SK-N-SH treated with all-trans-retinoic acid at 6 μM for 48 hours (cell line): ENCODE data around the gene USP36.

ENCODE experiments used
- ATAC-seq: fragments of 200-7000 bp; cut with Tn5 transposase; 3 replicates; pipeline ENCODE4 v1.9.1; 2020; ENCODE audit warnings: mild to moderate bottlenecking, moderate library complexity
- BACH2 ChIP-seq: fragments of 250-450 bp; sonication (Bioruptor Pico); IDR thresholded peaks from 2 replicates; pipeline ENCODE4 v1.9.0; 2021; ENCODE audit warnings: mild to moderate bottlenecking, borderline replicate concordance
- CSDC2 ChIP-seq: fragments of 250-450 bp; sonication (Bioruptor Pico); IDR thresholded peaks from 2 replicates; pipeline ENCODE4 v1.5.0; 2020; ENCODE audit warnings: mild to moderate bottlenecking, moderate library complexity
- ESRRG ChIP-seq: fragments of 250-450 bp; sonication (Bioruptor Pico); IDR thresholded peaks from 2 replicates; pipeline ENCODE4 v1.6.1; 2021; ENCODE audit warnings: mild to moderate bottlenecking
- ISL1 ChIP-seq: fragments of 250-450 bp; sonication (Bioruptor Pico); IDR thresholded peaks from 2 replicates; pipeline ENCODE4 v2.1.2; 2022; ENCODE audit warnings: mild to moderate bottlenecking, moderate library complexity
- OSR1 ChIP-seq: fragments of 250-450 bp; sonication (Bioruptor Pico); IDR thresholded peaks from 2 replicates; pipeline ENCODE4 v1.8.0; 2022; ENCODE audit warnings: moderate library complexity, mild to moderate bottlenecking, inconsistent platforms
- PPARA ChIP-seq: fragments of 250-450 bp; sonication (Bioruptor Pico); IDR thresholded peaks from 2 replicates; pipeline ENCODE4 v1.5.0; 2020; ENCODE audit warnings: mild to moderate bottlenecking, borderline replicate concordance
- RARB ChIP-seq: fragments of 250-450 bp; sonication (Bioruptor Pico); IDR thresholded peaks from 2 replicates; pipeline ENCODE4 v1.8.0; 2021; ENCODE audit warnings: mild to moderate bottlenecking, moderate library complexity
- SNAI2 ChIP-seq: fragments of 250-450 bp; sonication (Bioruptor Pico); IDR thresholded peaks from 2 replicates; pipeline ENCODE4 v1.5.0; 2020; ENCODE audit warnings: mild to moderate bottlenecking, moderate library complexity
- TCF4 ChIP-seq: fragments of 250-450 bp; sonication (Bioruptor Pico); IDR thresholded peaks from 2 replicates; pipeline ENCODE4 v1.8.0; 2021; ENCODE audit warnings: mild to moderate bottlenecking, moderate library complexity, borderline replicate concordance
- TOX ChIP-seq: fragments of 250-450 bp; sonication (Bioruptor Pico); IDR thresholded peaks from 2 replicates; pipeline ENCODE4 v1.8.0; 2021; ENCODE audit warnings: mild to moderate bottlenecking, moderate library complexity, borderline replicate concordance
- ZC3H10 ChIP-seq: fragments of 250-450 bp; sonication (Bioruptor Pico); IDR thresholded peaks from 2 replicates; pipeline ENCODE4 v1.5.1; 2021; ENCODE audit warnings: mild to moderate bottlenecking, moderate library complexity
- ZFP3 ChIP-seq: fragments of 250-450 bp; sonication (Bioruptor Pico); IDR thresholded peaks from 2 replicates; pipeline ENCODE4 v1.5.0; 2020; ENCODE audit warnings: mild to moderate bottlenecking, moderate library complexity
- ZFP30 ChIP-seq: fragments of 450-650 bp; formaldehyde crosslinking; IDR thresholded peaks from 2 replicates; pipeline ENCODE4 v1.5.0; 2022; ENCODE audit warnings: mild to moderate bottlenecking, moderate library complexity
- ZNF565 ChIP-seq: fragments of 450-650 bp; formaldehyde crosslinking; conservative IDR thresholded peaks from 2 replicates; pipeline ENCODE4 v1.5.0; 2020; ENCODE audit warnings: low read depth, mild to moderate bottlenecking, moderate library complexity
- ZNF70 ChIP-seq: fragments of 450-650 bp; formaldehyde crosslinking; IDR thresholded peaks from 2 replicates; pipeline ENCODE4 v1.5.0; 2020; ENCODE audit warnings: mild to moderate bottlenecking, moderate library complexity
- ZNF8 ChIP-seq: fragments of 450-650 bp; formaldehyde crosslinking; IDR thresholded peaks from 2 replicates; pipeline ENCODE4 v1.5.0; 2020; ENCODE audit warnings: mild to moderate bottlenecking, moderate library complexity
- TF ChIP-seq, protein P1 (sequence below): fragments of 250-450 bp; sonication (Bioruptor Pico); IDR thresholded peaks from 2 replicates; pipeline ENCODE4 v1.5.0; 2020; ENCODE audit warnings: mild to moderate bottlenecking, moderate library complexity
- TF ChIP-seq, protein P2 (sequence below): fragments of 250-450 bp; sonication (Bioruptor Pico); IDR thresholded peaks from 2 replicates; pipeline ENCODE4 v1.5.1; 2020; ENCODE audit warnings: low read depth, mild to moderate bottlenecking, moderate library complexity
- TF ChIP-seq, protein P3 (sequence below): fragments of 250-450 bp; sonication (Bioruptor Pico); IDR thresholded peaks from 2 replicates; pipeline ENCODE4 v1.8.0; 2020; ENCODE audit warnings: mild to moderate bottlenecking, moderate library complexity, borderline replicate concordance
- TF ChIP-seq, protein P4 (sequence below): fragments of 250-450 bp; sonication (Bioruptor Pico); IDR thresholded peaks from 2 replicates; pipeline ENCODE4 v1.5.1; 2021; ENCODE audit warnings: mild to moderate bottlenecking, moderate library complexity
- TF ChIP-seq, protein P5 (sequence below): fragments of 250-450 bp; sonication (Bioruptor Pico); IDR thresholded peaks from 2 replicates; pipeline ENCODE4 v1.8.0; 2021; ENCODE audit warnings: low read depth, mild to moderate bottlenecking, moderate library complexity, borderline replicate concordance

Gene USP36

DNA sequence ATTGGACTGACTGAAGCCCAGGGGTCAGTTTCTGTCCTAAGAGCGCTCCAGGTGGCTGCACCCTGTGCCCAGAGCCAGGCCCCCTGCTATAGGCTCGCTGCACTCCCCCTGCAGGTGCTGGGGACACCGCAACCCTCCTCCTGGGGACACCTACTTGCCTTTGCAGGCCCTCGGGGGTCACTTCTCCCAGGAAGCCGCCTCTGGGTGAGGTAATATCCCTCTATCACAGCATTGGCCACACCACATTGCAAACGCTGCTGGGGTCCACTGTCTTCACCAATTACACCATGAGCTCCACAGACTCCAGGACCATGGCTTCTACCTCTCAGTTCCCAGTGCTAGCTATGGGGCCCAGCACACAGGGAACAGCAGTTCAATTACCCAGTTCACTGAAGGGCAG, 14.9 kb downstream of the USP36 start:
- no peak for TF ChIP-seq ISL1
- TF ChIP-seq OSR1: no peak
- no peak for TF ChIP-seq TOX (CRISPR knock-in tag)
- no peak for TF ChIP-seq ESRRG
- TF ChIP-seq, protein P1, sequence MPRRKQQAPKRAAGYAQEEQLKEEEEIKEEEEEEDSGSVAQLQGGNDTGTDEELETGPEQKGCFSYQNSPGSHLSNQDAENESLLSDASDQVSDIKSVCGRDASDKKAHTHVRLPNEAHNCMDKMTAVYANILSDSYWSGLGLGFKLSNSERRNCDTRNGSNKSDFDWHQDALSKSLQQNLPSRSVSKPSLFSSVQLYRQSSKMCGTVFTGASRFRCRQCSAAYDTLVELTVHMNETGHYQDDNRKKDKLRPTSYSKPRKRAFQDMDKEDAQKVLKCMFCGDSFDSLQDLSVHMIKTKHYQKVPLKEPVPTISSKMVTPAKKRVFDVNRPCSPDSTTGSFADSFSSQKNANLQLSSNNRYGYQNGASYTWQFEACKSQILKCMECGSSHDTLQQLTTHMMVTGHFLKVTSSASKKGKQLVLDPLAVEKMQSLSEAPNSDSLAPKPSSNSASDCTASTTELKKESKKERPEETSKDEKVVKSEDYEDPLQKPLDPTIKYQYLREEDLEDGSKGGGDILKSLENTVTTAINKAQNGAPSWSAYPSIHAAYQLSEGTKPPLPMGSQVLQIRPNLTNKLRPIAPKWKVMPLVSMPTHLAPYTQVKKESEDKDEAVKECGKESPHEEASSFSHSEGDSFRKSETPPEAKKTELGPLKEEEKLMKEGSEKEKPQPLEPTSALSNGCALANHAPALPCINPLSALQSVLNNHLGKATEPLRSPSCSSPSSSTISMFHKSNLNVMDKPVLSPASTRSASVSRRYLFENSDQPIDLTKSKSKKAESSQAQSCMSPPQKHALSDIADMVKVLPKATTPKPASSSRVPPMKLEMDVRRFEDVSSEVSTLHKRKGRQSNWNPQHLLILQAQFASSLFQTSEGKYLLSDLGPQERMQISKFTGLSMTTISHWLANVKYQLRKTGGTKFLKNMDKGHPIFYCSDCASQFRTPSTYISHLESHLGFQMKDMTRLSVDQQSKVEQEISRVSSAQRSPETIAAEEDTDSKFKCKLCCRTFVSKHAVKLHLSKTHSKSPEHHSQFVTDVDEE (CRISPR knock-in tag): no peak
- TF ChIP-seq, protein P2, sequence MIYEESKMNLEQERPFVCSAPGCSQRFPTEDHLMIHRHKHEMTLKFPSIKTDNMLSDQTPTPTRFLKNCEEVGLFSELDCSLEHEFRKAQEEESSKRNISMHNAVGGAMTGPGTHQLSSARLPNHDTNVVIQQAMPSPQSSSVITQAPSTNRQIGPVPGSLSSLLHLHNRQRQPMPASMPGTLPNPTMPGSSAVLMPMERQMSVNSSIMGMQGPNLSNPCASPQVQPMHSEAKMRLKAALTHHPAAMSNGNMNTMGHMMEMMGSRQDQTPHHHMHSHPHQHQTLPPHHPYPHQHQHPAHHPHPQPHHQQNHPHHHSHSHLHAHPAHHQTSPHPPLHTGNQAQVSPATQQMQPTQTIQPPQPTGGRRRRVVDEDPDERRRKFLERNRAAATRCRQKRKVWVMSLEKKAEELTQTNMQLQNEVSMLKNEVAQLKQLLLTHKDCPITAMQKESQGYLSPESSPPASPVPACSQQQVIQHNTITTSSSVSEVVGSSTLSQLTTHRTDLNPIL (CRISPR knock-in tag): no peak
- TF ChIP-seq ZFP30 (CRISPR knock-in tag): no peak
- no peak for TF ChIP-seq BACH2 (CRISPR knock-in tag)
- TF ChIP-seq ZFP3 (CRISPR knock-in tag): no peak
- TF ChIP-seq CSDC2: no peak
- TF ChIP-seq ZNF8 (CRISPR knock-in tag): no peak
- no peak for TF ChIP-seq TCF4
- TF ChIP-seq, protein P3, sequence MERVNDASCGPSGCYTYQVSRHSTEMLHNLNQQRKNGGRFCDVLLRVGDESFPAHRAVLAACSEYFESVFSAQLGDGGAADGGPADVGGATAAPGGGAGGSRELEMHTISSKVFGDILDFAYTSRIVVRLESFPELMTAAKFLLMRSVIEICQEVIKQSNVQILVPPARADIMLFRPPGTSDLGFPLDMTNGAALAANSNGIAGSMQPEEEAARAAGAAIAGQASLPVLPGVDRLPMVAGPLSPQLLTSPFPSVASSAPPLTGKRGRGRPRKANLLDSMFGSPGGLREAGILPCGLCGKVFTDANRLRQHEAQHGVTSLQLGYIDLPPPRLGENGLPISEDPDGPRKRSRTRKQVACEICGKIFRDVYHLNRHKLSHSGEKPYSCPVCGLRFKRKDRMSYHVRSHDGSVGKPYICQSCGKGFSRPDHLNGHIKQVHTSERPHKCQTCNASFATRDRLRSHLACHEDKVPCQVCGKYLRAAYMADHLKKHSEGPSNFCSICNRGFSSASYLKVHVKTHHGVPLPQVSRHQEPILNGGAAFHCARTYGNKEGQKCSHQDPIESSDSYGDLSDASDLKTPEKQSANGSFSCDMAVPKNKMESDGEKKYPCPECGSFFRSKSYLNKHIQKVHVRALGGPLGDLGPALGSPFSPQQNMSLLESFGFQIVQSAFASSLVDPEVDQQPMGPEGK: no peak
- no peak for TF ChIP-seq ZNF70 (CRISPR knock-in tag)
- TF ChIP-seq, protein P4, sequence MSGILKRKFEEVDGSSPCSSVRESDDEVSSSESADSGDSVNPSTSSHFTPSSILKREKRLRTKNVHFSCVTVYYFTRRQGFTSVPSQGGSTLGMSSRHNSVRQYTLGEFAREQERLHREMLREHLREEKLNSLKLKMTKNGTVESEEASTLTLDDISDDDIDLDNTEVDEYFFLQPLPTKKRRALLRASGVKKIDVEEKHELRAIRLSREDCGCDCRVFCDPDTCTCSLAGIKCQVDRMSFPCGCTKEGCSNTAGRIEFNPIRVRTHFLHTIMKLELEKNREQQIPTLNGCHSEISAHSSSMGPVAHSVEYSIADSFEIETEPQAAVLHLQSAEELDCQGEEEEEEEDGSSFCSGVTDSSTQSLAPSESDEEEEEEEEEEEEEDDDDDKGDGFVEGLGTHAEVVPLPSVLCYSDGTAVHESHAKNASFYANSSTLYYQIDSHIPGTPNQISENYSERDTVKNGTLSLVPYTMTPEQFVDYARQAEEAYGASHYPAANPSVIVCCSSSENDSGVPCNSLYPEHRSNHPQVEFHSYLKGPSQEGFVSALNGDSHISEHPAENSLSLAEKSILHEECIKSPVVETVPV: no peak
- TF ChIP-seq RARB: no peak
- no peak for TF ChIP-seq ZC3H10
- TF ChIP-seq ZNF565 (CRISPR knock-in tag): no peak
- ATAC-seq: no peak

DNA sequence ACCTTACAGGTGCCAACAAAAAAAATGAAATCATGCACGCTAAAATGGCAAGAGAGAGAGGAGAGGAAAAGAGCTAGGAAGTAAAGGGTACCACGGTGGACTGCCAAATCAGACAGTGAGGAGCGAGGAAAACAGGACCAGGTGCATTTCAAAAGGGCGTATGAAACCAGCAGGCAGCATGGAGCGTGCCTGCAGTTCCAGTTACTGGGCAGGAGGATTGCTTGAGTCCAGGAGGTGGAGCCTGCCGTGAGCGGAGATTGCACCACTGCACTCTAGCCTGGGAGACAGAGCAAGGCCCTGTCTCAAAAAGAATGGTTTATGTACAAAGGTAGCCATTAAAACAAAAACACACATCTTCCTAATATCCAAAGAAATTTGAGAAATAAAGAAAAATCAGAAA, 16.4 kb downstream of the USP36 start:
- TF ChIP-seq, protein P2 (CRISPR knock-in tag): no peak
- TF ChIP-seq ZNF70 (CRISPR knock-in tag) (no peak), BACH2 (CRISPR knock-in tag) (no peak), TOX (CRISPR knock-in tag) (no peak), ESRRG (no peak), SNAI2 (CRISPR knock-in tag) (no peak), PPARA (CRISPR knock-in tag) (no peak), ZNF565 (CRISPR knock-in tag) (no peak), ZC3H10 (no peak), RARB (no peak)
- TF ChIP-seq, protein P3: no peak
- TF ChIP-seq, protein P5, sequence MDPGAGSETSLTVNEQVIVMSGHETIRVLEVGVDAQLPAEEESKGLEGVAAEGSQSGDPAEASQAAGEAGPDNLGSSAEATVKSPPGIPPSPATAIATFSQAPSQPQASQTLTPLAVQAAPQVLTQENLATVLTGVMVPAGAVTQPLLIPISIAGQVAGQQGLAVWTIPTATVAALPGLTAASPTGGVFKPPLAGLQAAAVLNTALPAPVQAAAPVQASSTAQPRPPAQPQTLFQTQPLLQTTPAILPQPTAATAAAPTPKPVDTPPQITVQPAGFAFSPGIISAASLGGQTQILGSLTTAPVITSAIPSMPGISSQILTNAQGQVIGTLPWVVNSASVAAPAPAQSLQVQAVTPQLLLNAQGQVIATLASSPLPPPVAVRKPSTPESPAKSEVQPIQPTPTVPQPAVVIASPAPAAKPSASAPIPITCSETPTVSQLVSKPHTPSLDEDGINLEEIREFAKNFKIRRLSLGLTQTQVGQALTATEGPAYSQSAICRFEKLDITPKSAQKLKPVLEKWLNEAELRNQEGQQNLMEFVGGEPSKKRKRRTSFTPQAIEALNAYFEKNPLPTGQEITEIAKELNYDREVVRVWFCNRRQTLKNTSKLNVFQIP (CRISPR knock-in tag): no peak
- TF ChIP-seq, protein P4: no peak
- ATAC-seq: no peak
